ENCODE data around the gene CACNA1C.

Gene CACNA1C

GRCh38 chr12:2035431-2036055 is 17.2 kb upstream of the CACNA1C start:
- DNase-seq (ENCODE audit: low spot score) = no peak

DNA sequence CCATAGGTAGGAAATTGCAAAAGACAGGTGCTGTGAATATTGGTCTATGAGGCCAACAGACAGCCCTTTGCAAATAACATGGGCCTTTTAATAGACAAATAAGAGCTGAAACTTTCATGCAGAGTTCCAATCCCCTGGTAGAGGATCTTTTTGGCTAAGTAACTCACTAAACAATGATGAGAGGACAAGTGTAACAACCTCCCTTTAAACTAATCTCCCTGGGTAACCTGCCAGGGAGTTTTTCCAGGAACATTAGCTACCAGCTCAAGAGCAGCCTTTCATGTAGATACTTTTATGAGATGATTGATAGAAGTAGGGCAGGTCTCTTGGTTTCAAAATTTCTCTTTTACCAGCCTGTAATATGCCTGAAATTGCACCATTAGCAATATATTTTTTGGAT is 13.8 kb upstream of the CACNA1C start:
- no peak for DNase-seq (ENCODE audit: low spot score)

GRCh38 chr12:2043054-2043453 is 9.7 kb upstream of the CACNA1C start:
- no peak for DNase-seq (ENCODE audit: low spot score)

DNA sequence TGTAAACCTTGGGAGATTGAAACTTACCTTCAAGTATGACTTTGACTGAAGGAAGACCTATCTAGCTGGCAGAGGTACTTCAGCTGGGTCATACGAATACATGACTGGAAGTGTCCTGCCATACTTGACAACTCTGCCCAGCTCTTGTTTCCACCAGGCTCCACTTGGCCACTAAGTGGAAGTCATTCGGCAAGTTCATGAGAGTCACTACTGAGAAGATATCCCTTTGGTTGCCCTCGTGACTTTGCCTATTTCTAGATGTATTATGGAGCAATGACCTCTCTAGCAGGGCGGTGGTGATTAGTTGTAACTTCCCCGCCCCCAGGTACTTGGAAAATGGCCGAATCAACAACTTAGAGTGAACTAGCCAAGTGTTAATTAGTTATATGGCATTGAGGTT is 8.6 kb upstream of the CACNA1C start:
- no peak for DNase-seq (ENCODE audit: low spot score)

- no peak for DNase-seq (ENCODE audit: low spot score)
Observed at GRCh38 chr12:2046957-2047356, 5.8 kb upstream of the CACNA1C start.

DNA sequence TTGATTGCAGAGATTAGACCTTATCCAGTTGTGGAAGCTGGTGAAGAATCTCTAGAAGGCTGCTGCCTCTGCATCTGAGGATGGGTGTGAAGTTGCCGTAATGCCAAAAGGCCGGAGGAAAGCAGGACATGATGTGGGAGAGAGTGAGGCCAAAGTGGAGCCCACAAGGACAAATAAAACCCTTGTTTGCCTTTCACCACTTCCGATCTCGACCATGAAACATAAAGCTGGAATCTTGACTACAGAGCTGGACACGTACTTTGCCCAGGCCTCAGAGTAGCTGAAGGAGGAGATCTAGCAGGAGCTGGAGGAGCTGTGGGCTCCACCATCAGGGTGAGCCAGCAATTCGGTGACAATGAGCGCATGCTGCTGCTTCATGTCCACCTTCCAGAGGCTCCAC is 5.0 kb upstream of the CACNA1C start:
- no peak for DNase-seq (ENCODE audit: low spot score)

- DNase-seq (ENCODE audit: low spot score) = no peak
Observed at GRCh38 chr12:2049604-2050540, 2.9 kb upstream of the CACNA1C start.

DNA sequence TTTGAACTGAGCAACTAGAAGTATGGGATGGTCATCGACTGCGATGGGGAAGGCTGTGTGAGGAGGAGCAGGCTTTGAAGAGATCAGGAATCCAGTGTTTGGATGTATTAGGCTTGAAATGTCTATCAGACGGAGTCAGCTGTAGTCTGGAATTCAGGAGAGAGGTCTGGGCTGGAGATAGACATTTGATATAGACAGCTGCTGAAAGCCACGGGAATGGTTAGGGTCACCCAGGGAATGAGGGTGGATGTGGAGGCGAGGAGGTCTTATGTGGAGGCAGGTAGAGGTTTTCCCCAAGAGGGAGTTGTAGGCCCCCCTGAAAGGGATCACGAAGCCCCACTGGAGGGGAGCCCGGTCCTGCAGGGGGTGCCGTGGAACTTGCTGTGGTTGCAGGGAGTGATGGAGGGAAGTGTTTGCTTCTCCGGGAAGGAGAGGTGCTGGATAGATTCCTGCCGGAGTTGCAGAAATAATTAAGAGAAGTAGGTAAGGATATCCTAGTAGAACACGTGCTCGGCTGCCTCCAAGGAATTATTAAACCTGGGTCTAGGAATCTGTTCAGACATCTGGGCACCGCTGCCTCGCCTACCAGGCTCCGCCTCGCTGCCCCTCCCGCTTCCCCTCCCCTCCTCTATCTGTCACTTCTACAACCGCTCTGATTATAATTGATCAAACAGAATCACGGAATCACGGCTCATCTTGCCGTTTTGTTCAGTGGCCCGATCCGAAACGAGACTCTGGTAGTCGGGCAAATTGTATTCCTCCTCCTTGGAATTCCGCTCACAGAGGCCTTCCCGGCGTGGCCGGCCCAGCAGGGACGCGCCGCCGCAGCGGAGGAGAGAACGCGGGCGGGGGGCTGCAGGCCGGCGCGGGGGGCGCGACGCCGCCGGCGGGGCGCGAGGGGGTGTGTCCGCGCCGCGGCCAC is 826 bp upstream of the CACNA1C start:
- no peak for DNase-seq (ENCODE audit: low spot score)

DNA sequence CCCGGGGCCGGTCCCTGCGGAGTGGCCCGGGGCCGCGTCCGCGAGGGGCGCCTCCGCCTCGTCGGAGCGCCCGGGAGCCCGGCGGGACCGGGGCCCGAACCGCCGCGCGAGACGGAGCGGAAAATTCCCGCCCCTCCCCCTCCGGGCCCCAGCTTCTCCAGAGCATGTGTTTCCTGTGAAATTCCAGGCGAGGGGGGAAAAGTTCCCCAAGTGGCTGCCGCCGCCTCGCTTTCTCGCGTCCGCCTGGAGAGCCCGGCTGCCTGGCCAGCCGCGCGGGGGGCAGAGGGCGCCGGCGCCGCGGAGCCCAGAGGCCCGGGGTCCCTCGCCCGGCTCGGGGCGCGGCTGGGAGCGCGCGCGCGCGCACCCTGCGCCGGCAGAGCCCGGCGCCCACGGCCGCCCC is 904 bp downstream of the CACNA1C start:
- no peak for DNase-seq (ENCODE audit: low spot score)

- no peak for DNase-seq (ENCODE audit: low spot score)
Observed at GRCh38 chr12:2054091-2055018, 1.6 kb downstream of the CACNA1C start.

DNA sequence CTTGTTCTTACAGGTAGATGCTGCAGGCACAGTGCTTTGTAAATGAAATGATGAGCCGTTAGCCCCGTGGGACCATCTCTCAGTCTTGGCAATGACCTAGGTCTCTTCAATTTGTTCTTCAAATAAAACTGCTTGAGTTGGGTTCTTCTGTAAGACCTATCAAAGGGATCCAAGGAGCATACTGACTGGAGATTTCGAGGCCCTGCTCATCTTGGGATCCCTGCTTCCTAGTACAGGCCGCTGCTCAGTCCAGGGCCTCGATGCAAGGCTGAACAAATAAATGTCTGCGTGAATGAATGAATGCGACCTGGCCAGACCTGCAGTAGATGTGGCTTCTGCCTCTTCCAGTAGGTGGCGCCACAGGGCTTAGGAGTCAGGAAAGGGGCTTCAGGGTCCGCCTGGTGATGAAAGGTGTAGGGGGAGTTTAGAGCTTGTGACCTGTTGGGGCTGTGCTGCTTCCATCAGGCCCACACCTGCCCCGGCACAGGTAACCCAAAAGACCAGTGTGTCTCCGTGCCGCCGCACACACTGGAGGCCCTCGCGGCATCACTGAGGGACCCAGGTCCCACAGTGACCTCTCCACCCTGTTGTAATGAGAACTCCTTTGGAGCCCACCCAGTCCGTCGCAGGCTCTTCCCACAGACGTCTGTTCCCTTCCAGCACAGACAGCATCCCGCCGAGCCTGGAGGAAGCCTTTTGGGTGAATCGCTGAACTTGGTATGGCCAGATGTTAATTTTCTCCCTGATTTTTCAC is 4.4 kb downstream of the CACNA1C start:
- peak; percentile 64 for DNase-seq (ENCODE audit: low spot score)

GRCh38 chr12:2057795-2058408 is 5.1 kb downstream of the CACNA1C start:
- no peak for DNase-seq (ENCODE audit: low spot score)

- no peak for DNase-seq (ENCODE audit: low spot score)
Observed at GRCh38 chr12:2058837-2059236, 6.0 kb downstream of the CACNA1C start.

GRCh38 chr12:2061402-2061801 is 8.6 kb downstream of the CACNA1C start:
- DNase-seq (ENCODE audit: low spot score) = no peak

DNA sequence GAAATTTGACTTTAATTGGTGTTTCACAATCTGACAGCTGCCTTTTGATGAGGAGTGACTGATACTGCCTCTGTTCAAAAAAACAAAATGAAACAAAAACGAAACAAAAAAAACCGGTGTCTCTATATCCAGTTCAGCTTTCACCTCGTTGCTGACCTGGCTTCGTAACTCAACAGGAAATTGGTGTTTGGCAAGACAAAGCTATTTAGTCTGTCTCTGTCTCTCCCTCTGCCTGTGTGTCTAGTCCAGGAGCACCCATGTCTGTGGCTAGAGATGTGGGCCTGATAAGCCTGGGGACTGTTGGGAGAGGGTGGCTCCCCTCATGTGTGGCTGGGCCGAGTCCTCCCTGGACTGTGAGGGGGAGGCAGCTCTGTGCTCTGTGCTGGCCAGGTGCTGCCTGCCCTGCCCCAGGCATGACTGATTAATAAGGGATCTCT is 11.3 kb downstream of the CACNA1C start:
- no peak for DNase-seq (ENCODE audit: low spot score)

DNA sequence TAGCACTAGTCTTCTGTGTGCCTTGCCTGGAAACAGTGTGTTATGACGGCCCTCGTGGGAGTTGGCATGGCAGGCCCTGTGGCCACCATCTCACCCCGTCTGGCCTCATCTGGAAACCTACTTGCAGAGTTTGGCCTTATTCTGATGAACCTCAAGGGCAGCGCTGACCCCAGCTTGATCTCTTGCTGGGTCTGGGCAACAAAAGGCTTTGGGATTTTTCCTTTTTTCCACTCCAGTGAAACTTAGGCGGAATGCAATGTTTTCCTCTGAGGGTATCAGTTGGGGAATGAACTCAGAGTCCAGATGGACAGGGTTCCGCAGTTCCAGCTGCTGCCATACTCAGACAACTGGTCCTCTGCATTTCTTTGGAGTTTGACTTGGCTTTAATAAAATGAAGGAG is 15.9 kb downstream of the CACNA1C start:
- no peak for DNase-seq (ENCODE audit: low spot score)

GRCh38 chr12:2070440-2071045 is 17.8 kb downstream of the CACNA1C start:
- DNase-seq (ENCODE audit: low spot score) = no peak

- no peak for DNase-seq (ENCODE audit: low spot score)
Observed at GRCh38 chr12:2074792-2075191, 22.0 kb downstream of the CACNA1C start.

- DNase-seq (ENCODE audit: low spot score) = no peak
Observed at GRCh38 chr12:2075508-2076195, 22.9 kb downstream of the CACNA1C start.

Data from HuH-7.5 (cell line).